Endodermal cell (in vitro differentiated cells): ENCODE measurements around the gene NAV2. TPM values are rescaled to one million over a fixed set of nuclear protein-coding genes. Genes with fewer than 3 reads are reported as not detected.

Experiments used
- DNase-seq: peaks from one replicate; pipeline ENCODE4 v3.0.0-alpha.2; 2017
- H3K27ac ChIP-seq: 2 replicates; pipeline ENCODE4 v1.5.1; 2013; ENCODE audit warnings: mild to moderate bottlenecking, low read depth, low read length, moderate library complexity
- H3K27me3 ChIP-seq: 2 replicates; pipeline ENCODE4 v1.6.1; 2013; ENCODE audit warnings: mild to moderate bottlenecking, low read length, moderate library complexity; ENCODE audit not compliant: insufficient read depth, control insufficient read depth, poor library complexity, severe bottlenecking
- H3K36me3 ChIP-seq: 2 replicates; pipeline ENCODE4 v1.7.0; 2013; ENCODE audit warnings: mild to moderate bottlenecking, low read length, moderate library complexity; ENCODE audit not compliant: control insufficient read depth, insufficient read depth
- H3K4me1 ChIP-seq: one replicate; pipeline ENCODE4 v1.7.0; 2013; ENCODE audit warnings: low read length; ENCODE audit not compliant: control insufficient read depth, insufficient read depth
- H3K4me3 ChIP-seq: 2 replicates; pipeline ENCODE4 v1.5.1; 2013; ENCODE audit warnings: mild to moderate bottlenecking, low read length, moderate library complexity
- H3K9ac ChIP-seq: 2 replicates; pipeline ENCODE4 v1.6.1; 2013; ENCODE audit warnings: mild to moderate bottlenecking, low read length, moderate library complexity; ENCODE audit not compliant: poor library complexity, severe bottlenecking; ENCODE audit errors: extremely low read depth
- H3K9me3 ChIP-seq: 2 replicates; pipeline ENCODE4 v1.6.1; 2013; ENCODE audit warnings: mild to moderate bottlenecking, low read length, moderate library complexity; ENCODE audit not compliant: control insufficient read depth
- H3K27ac Mint-ChIP-seq: 2 replicates; pipeline ENCODE4 v1.8.0; 2020; ENCODE audit warnings: mixed read lengths
- H3K27me3 Mint-ChIP-seq: 2 replicates; pipeline ENCODE4 v1.8.0; 2021; ENCODE audit warnings: mild to moderate bottlenecking, mixed read lengths; ENCODE audit not compliant: insufficient read depth
- H3K36me3 Mint-ChIP-seq: 2 replicates; pipeline ENCODE4 v1.8.0; 2020; ENCODE audit warnings: low read depth, mixed read lengths
- H3K4me1 Mint-ChIP-seq: 2 replicates; pipeline ENCODE4 v1.8.0; 2020; ENCODE audit warnings: mixed read lengths
- H3K4me3 Mint-ChIP-seq: 2 replicates; pipeline ENCODE4 v1.8.0; 2020; ENCODE audit warnings: mild to moderate bottlenecking, moderate library complexity, mixed read lengths
- H3K9me3 Mint-ChIP-seq: 2 replicates; pipeline ENCODE4 v1.8.0; 2020; ENCODE audit warnings: mild to moderate bottlenecking, mixed read lengths
- CTCF ChIP-seq: fragments of 200-600 bp; sonication (generic); conservative IDR thresholded peaks from 2 replicates; pipeline ENCODE4 v1.5.0; 2021; ENCODE audit warnings: antibody characterized with exemption, mild to moderate bottlenecking
- WGBS, 2 experiments: methylation state at CpG; one replicate each; pipeline versions ENCODE4 v1.1.5 to v1.1.7; 2013; ENCODE audit warnings: missing lambda C conversion rate in 2 of 2, mixed read lengths in 1 of 2; ENCODE audit not compliant: insufficient coverage in 1 of 2, insufficient read length in 1 of 2; 5-methylcytosine and 5-hydroxymethylcytosine counted together
- total RNA-seq, 2 donors: library from RNA; stranded (reverse); fragmentation: NEBNext Ultra II Directional in 1 of 2; extraction: Animal tissue kit (Norgen Biotek cat#: 25700) in 1 of 2; gene quantifications; 2 replicates in 1 of 2; 3 replicates in 1 of 2; pipeline ENCODE4 v1.2.1, GENCODE V29; 2021

NAV2 gene
- total RNA-seq, 2 donors from 2014 or later, result 37.1 to 42.4 TPM

- Histone ChIP-seq H3K4me1 (no peaks in the 10 kb centered on the region), H3K9ac (no peak overlapping the region), H3K36me3 (no peaks in the 10 kb centered on the region), H3K27me3 (no peaks in the 10 kb centered on the region), H3K27ac (no peak overlapping the region), H3K9me3 (no peaks in the 10 kb centered on the region), H3K4me3 (no peak overlapping the region)
- WGBS, 2 experiments, result 78 to 86% methylated on average over 3 to 4 of the region's 4 CpGs
- Mint-ChIP-seq H3K4me3 (no peak overlapping the region), H3K36me3 (no peaks in the 10 kb centered on the region), H3K9me3 (no peaks in the 10 kb centered on the region), H3K27ac (peak overlapping the region; percentile 52), H3K27me3 (no peaks in the 10 kb centered on the region), H3K4me1 (no peaks in the 10 kb centered on the region)
- DNase-seq, result peak; percentile 73
- TF ChIP-seq CTCF, result no peak
These were observed 222.9 kb downstream of the NAV2 start for GRCh38 chr11:19935507-19935906.

GRCh38 chr11:19936461-19936860 lies 223.8 kb downstream of the NAV2 start:
- 91 to 92% methylated on average over 5 to 9 of the region's 9 CpGs for WGBS, 2 experiments
- H3K27ac ChIP-seq, result no peak overlapping the region

DNA sequence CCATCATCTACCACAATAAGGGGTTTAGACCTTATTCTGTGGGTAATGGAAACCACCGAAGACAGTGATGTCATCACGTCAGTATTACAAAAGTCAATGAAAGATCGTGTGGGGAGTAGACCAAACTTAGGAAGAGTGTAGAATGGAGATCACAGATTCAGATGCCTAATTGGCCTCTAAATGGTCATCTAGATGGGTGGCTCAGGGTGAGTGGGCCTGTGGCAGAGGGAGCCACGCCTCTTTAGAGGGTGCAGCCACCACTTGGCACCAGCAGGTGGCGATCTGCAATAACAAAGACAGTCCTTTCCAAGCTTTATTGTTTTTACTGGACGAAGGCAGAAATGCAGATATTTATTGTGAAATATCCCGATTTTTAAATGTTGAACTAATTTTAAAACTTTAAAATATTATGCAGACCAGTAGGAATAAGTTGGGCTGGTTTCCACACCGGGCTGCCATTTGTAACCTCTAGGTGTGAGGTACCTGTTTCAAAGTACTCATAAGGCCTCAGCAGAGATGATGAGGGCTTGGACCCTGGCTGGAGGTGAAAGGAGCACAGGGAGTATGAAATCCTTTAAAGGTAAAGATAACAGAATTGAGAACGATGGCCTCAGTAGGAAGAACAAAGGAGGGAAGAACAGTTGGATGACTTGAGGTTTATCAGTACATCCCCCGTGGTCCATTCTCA lies 225.7 kb downstream of the NAV2 start:
- Histone ChIP-seq H3K4me1 (no peaks in the 10 kb centered on the region), H3K9ac (no peak overlapping the region), H3K27me3 (no peaks in the 10 kb centered on the region), H3K9me3 (no peaks in the 10 kb centered on the region), H3K27ac (no peak overlapping the region), H3K4me3 (no peak overlapping the region), H3K36me3 (no peaks in the 10 kb centered on the region)
- Mint-ChIP-seq H3K4me3 (no peak overlapping the region), H3K9me3 (no peaks in the 10 kb centered on the region), H3K4me1 (no peaks in the 10 kb centered on the region), H3K27ac (no peak overlapping the region), H3K27me3 (no peaks in the 10 kb centered on the region), H3K36me3 (no peaks in the 10 kb centered on the region)
- WGBS, 2 experiments, result 61% methylated on average over 7 to 10 of the region's 10 CpGs
- peak; percentile 90 for DNase-seq
- peak; percentile 98 for TF ChIP-seq CTCF

More at GRCh38 chr11:19936461-19936860, 223.8 kb downstream of the NAV2 start:
- no peak for DNase-seq
- Mint-ChIP-seq H3K27ac (no peak overlapping the region), H3K9me3 (no peaks in the 10 kb centered on the region), H3K36me3 (no peaks in the 10 kb centered on the region), H3K27me3 (no peaks in the 10 kb centered on the region), H3K4me1 (no peaks in the 10 kb centered on the region), H3K4me3 (no peak overlapping the region)
- H3K27me3 ChIP-seq, result no peaks in the 10 kb centered on the region
- no peaks in the 10 kb centered on the region for H3K4me1 ChIP-seq
- no peak overlapping the region for H3K9ac ChIP-seq
- no peaks in the 10 kb centered on the region for H3K36me3 ChIP-seq
- TF ChIP-seq CTCF, result no peak
- H3K9me3 ChIP-seq, result no peaks in the 10 kb centered on the region
- no peak overlapping the region for H3K4me3 ChIP-seq
